ENCODE results near the gene GAB2.
A peak's percentile ranks its signal among the peaks of the same experiment; 100 is the strongest.

Gene GAB2

GRCh38 chr11:78339483-78339882, 78.1 kb downstream of the GAB2 start:
- no peak for DNase-seq

- DNase-seq, result no peak
Measured at GRCh38 chr11:78338702-78339101, 78.9 kb downstream of the GAB2 start.

- DNase-seq, result no peak
Measured at GRCh38 chr11:78338138-78338537, 79.5 kb downstream of the GAB2 start.

- no peak for DNase-seq
Measured at GRCh38 chr11:78337554-78337924, 80.1 kb downstream of the GAB2 start.

- no peak for DNase-seq
Measured at GRCh38 chr11:78336877-78337553, 80.6 kb downstream of the GAB2 start.

- no peak for DNase-seq
Measured at GRCh38 chr11:78334109-78334508, 83.5 kb downstream of the GAB2 start.

- DNase-seq, result no peak
Measured at GRCh38 chr11:78332872-78333271, 84.7 kb downstream of the GAB2 start.

GRCh38 chr11:78332174-78332866, 85.3 kb downstream of the GAB2 start:
- DNase-seq, result no peak

- DNase-seq, result no peak
Measured at GRCh38 chr11:78331711-78332110, 85.9 kb downstream of the GAB2 start.

- no peak for DNase-seq
Measured at GRCh38 chr11:78330361-78330760, 87.3 kb downstream of the GAB2 start.

- DNase-seq, result no peak
Measured at GRCh38 chr11:78327945-78328344, 89.7 kb downstream of the GAB2 start.

- peak in 1 of 2 experiments; percentile 1 for DNase-seq
Measured at GRCh38 chr11:78325274-78325781, 92.3 kb downstream of the GAB2 start.

- DNase-seq, result no peak
Measured at GRCh38 chr11:78323363-78323762, 94.3 kb downstream of the GAB2 start.

- DNase-seq, result no peak
Measured at GRCh38 chr11:78319453-78319955, 98.1 kb downstream of the GAB2 start.

GRCh38 chr11:78318321-78319114, 99.1 kb downstream of the GAB2 start:
- DNase-seq, result no peak

GRCh38 chr11:78315724-78316123, 101.9 kb downstream of the GAB2 start:
- DNase-seq, result no peak

- no peak for DNase-seq
Measured at GRCh38 chr11:78314762-78315161, 102.9 kb downstream of the GAB2 start.

GRCh38 chr11:78313898-78314297, 103.7 kb downstream of the GAB2 start:
- no peak for DNase-seq

GRCh38 chr11:78313181-78313795, 104.3 kb downstream of the GAB2 start:
- no peak for DNase-seq

GRCh38 chr11:78312712-78313111, 104.9 kb downstream of the GAB2 start:
- no peak for DNase-seq

- DNase-seq, result no peak
Measured at GRCh38 chr11:78311702-78312371, 105.8 kb downstream of the GAB2 start.

- DNase-seq, result no peak
Measured at GRCh38 chr11:78310500-78310909, 107.1 kb downstream of the GAB2 start.

Measured in stimulated activated CD4-positive, alpha-beta T cell treated with anti-CD3 and anti-CD28 coated beads, Interleukin-4, amount 100 ng/mL, for 4 hours (primary cell).